CD4-positive, alpha-beta T cell treated with Interleukin-1 beta for 1 hour (primary cell): ENCODE measurements around the gene PCID2.
A peak's percentile ranks its signal among the peaks of the same experiment; 100 is the strongest.

Experiments used
- DNase-seq, 2 donors: peaks; one replicate each; pipeline ENCODE4 v3.0.0-alpha.2; 2020 to 2022

PCID2 gene

DNA sequence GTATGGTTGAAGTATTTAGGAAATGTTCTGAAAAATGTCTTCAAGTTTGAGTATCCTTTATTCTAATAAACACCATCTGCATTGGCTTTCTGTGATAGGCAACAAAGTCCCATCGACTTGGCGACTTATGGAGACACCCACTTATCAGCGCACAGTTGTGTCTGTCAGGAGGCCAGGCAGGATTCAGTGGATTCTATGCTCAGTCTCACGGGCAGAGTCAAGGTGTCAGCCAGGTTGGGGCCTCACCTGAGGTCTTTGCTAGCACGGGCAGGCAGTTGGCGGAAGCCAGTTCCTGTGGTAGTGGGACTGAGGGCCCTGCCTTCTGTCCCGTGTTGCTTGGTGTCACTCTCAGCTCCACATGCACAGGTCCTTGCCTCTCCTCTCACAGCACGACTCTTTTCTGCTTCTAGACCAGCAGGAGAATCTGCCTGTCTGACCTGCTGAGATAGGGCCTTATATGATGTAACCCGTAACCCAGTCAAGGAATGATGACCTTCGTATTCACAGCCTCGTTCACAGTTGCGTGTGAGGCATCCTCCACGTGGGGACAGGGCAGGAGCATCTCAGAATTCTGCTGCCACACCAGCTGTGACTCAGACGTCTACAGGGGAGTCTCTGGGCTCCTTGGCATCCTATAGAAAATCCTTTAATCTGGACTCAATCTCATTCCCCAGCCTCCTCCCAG, 10.9 kb upstream of the PCID2 start:
- no peak for DNase-seq

DNA sequence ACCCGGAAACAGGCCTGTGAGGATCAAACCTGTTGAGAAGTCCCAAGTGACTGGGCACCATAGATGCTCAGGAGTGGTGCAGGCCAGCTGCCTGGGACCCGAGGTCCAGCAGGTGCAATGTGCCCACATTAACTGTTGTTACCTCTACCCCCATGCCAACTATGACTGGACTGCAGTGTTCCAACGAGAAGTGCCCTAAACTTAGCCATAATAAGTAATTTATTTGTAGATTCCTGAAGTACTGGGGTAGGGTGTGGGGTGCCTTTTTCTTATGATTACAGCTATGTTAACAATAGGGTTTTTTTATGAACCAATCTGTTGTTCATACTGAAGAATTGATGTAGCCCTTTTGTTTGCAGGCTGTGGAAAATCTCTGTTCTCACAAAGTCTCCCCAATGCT, 10.1 kb upstream of the PCID2 start:
- no peak for DNase-seq

- no peak for DNase-seq
Observed at GRCh38 chr13:113216254-113217048, 8.0 kb upstream of the PCID2 start.

DNA sequence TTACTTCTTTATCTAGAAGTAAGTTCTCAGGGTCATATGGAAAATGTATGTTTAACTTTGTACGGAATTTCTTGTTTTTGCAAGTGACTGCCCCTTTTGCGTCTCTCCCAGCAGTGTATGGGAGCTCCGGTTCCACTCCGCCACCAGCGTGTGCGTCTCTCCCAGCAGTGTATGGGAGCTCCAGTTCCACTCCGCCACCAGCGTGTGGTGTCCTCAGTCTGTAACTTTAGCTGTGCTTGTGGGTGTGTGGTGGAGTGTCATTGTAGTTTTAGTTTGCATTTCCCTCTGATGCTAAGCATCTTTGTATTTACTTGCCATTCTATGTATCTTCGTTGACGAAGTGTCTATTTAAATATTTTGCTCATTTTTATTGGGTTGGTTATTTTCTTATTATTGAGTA, 3.3 kb upstream of the PCID2 start:
- DNase-seq, result no peak

- no peak for DNase-seq
Observed at GRCh38 chr13:113210833-113211232, 2.4 kb upstream of the PCID2 start.

GRCh38 chr13:113209759-113210421, 1.4 kb upstream of the PCID2 start:
- peak; percentile 81 to 82 for DNase-seq

DNA sequence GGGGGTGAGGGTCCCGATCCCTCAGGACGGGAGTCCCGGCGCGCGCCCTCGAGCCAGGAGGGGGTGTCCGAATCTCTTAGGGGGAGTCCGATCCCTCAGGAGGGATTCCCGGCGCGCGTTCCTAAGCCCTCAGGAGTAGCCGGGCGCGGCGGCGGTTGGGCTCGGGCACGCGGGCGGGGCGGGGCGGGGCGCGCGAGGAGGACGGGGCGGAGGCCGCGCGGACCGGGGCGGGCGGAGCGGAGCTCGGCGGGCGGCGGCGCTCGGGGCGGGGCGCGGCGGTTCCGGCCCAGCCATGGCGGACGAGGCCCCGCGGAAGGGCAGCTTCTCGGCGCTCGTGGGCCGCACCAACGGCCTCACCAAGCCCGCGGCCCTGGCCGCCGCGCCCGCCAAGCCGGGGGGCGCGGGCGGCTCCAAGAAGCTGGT, 878 bp upstream of the PCID2 start, which contains the start of gene CUL4A:
Gene CUL4A (plus strand): TSS at position 278 of the 423 bp plus-strand sequence. CDS start 15 bp downstream, at position 293.
- peak; percentile 72 to 79 for DNase-seq

DNA sequence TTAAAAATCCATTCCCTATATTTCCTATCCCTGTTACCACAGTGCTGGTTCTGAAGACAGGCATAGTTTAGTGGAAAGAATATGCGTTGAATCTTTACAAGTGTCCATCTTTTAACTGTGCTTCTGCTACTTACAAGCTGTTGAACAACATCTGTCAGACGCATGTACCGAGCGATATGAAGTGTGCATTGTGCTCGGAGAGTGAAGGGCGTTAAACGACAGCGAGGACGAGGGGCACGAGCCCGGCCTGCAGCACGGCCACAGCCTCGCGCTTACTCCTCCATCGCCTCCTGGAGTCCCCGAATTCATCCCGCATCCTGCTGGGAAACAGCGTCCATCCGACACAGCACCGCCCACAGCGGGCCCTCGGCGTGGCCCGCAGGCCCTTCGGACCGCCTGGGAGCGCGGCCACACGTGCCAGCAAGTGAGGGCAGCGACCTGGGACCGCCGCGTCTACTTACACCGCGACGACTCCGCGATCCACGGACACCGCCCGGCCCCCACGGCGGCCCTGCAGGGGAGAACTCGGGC, 514 bp downstream of the PCID2 start:
- DNase-seq, result peak in 1 of 2 donors; percentile 7

DNA sequence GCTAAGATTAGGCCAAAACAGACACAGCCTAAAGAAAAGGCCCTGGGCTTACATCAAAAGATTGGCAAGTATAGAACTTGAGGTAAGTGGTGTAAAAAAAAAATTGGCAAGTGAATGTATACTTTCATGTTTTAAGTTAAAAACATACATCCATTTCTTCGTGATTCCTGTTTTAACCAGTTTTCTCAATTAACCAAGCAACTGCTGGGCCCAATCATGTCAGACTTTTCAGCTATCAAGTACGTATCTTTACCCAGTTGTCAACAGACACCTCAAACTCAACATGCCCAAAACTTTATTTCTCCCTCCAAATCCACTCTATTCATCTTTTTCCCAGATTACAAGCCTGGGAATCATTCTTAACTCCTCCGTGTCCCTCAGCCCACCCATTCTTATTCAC, 1.0 kb downstream of the PCID2 start:
- DNase-seq, result no peak

GRCh38 chr13:113205428-113205931, 3.0 kb downstream of the PCID2 start:
- DNase-seq, result no peak

DNA sequence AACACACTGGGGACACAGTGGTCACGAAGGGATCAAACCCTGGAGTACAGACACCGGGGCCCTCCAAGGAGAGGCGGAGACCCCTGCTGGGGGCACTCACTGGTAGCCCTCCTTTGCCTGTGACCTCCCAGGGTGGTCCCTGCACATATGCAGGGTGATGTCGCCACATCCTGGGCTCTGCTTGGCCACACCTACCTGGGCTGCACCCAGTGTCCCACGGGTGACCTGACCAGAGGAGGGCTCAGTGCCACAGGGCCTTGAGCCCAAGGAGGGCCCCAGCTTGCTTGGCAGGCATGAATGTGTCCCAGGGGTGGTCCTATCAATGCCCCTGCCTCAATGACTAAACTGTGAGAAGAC, 4.1 kb downstream of the PCID2 start:
- no peak for DNase-seq

DNA sequence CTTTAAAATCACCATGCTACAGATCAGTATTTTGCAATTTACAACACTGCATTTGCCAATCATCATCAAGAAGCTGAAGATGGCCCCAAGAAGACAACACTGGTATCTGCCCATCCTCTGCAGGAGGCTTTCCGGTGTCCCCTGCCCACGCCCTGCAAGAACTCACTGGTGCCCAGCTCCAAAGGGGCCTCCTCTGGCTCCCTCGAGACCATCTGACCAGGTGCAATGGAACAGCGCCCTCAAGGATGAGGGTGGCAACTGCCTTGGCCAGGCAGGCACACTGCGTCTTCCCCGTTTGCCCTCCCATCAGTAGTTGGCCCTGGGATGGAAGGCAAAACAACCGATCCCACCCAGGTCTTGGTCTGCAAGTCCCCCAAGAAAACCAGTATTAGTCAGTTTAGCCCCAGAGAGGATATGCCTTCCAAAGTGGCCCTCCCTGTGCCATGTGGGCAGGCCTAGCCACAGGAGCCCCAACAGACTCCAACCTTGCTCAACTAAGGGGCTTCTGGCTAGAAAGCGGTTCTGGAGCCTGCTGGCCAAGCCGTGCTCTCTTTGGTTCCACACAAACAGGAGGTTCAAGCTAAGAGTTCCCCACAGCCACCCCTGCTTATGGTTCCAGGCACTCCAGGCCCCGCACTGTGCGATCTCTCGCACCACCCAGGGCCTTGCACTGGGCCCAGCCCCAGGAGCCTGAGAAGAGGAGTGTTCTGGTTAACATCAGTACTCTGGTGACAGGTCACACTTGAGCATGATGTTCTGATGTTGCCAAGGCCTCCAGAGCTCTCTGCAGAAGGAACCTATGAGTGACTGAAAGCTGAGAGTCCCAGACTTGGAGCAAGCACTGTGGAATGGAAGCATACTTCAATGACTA, 4.7 kb downstream of the PCID2 start:
- DNase-seq, result no peak

DNA sequence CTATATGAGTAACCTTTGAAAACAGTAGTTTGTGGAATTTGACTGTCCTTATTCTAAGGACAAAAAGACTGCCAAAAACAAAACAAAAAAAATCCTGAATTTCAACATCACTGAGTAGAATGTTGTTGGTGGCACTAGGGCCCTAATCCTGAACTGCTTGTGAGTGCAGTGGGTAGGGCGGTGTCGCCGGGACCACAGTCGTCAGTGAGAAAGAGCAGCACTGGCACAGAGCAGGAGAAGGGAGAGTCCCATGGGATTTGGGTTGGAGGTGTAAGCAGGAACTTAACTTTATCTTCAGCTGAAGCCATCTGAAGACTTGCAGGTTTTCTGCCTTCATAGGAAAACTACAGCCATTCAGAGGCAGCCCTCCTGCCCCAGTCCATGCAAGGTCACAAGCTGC, 5.6 kb downstream of the PCID2 start:
- DNase-seq, result no peak

GRCh38 chr13:113201815-113202214, 6.7 kb downstream of the PCID2 start:
- no peak for DNase-seq

DNA sequence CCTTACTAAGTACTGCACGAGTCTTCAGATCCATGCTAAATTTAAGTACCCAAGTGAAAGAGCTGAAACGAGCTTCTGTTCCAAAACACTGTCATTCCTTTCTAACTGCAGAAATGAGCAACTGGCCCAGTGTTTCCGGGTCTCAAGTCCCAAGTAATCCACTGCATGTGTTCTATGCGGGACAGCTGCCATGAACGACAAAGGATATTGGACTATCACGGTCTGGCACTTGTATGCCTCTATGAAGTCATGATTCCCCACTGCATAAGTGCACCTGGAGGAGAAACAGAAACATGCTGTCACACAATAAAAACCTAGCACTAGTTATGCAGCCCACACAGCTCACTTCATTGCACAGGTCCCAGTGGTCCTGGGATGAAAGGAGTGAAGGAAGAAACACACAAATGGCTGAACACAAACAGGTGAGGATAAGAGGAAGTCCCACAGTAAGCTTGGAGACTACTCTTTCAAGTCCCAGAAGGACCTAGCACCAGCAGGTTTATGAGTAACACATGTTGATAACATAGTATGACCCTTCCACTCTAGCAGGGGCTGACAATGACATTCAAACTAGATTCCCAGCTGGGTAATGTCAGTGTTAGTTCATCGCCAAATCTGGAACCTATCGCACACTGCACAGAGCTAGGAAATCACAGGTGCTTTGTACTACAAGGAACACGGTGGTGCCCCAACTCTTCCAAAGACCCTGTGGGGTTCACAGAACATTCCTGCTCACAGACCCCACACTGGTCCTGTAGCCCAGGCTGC, 11.3 kb downstream of the PCID2 start:
- no peak for DNase-seq

GRCh38 chr13:113195360-113195759, 13.1 kb downstream of the PCID2 start:
- DNase-seq, result no peak

- DNase-seq, result no peak
Observed at GRCh38 chr13:113192902-113193301, 15.6 kb downstream of the PCID2 start.

DNA sequence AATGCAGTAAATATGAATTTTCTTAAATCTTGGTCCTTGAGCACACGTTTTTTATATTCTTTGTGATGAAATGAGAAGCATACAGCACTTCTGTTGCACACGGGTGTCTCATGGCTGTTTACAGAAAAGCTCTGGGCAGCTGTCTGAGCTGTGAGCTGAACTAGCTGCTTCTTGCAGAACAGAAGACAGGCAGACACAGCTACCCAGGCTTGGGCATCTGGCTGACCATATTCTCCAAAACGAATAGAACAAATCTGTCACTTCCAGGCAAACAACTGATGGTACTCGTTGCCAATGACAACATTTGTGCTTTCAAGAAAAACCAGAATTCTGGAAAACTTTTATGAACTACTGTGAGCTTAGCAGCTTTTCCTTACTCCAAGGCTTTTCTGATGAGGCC, 16.2 kb downstream of the PCID2 start:
- DNase-seq, result no peak

DNA sequence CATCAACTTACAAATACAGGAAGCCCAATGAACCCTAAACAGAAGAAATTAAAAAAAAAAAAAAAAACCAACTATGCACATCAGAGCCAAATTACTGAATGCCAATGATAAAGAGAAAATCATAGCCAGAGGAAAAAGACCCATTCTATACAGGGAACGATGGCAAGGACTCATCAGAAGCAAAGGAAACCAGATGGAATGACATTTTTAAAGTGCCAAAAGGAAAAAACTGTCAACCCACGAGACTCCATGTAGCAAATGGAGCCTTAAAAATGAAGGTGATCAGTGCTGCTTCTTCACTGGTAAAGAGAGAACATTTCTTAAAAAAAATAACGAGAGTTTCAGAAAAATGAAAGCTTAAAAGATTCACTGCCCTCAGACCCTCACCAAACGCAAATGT, 18.3 kb downstream of the PCID2 start:
- DNase-seq, result no peak

- no peak for DNase-seq
Observed at GRCh38 chr13:113187883-113188665, 20.4 kb downstream of the PCID2 start.

DNA sequence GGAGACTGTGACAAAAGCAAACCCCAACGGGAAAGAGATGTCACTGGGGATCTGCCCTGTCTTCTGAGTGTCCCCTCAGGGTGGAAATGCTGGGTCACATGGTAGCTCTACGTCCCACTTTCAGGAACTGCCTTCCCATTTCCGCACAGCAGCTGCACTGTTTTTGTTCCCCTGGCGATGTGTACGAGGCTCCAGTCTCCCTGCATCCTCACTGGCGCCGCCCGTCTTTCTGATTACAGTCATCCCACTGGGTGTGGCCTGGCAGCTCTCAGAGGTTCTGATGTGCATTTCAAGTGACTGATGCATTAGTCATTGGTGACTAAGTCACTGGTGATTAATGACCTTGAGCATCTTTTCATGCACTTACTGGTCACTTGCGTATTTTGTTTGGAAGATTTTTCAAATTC, 21.2 kb downstream of the PCID2 start:
- DNase-seq, result peak in 1 of 2 donors; percentile 71
